Measurements from ENCODE around the gene KRTAP10-6.
"Not testable (repeated sequence)": the region's sequence is repeated elsewhere in the genome, so short reads cannot be mapped to it uniquely, and the experiment has no call there.

KRTAP10-6 gene

DNA sequence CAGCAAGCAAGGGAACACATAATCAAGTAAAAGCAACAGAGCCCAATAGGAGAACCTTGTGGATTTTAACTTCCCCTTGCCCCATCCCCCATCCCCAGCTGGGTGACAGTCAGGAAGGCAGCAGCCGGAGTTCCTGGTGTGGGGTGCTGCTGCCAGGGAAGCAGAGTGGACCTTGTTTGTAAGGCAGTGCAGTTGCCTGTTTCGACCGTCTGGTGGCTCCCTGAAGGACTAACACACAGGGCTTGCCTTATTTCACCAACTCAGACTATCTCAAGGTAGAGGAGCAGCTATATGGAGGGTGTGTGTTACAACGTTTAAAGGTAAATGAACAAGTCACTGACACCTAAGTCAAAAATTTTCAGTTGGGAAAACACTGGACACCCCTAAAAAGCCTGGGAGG, 26.2 kb upstream of the KRTAP10-6 start:
- DNase-seq (ENCODE audit: extremely low read depth in 1 of 2, low read depth in 1 of 2): no peak

GRCh38 chr21:44617071-44617501, 24.8 kb upstream of the KRTAP10-6 start:
- DNase-seq (ENCODE audit: extremely low read depth in 1 of 2, low read depth in 1 of 2): no peak

DNA sequence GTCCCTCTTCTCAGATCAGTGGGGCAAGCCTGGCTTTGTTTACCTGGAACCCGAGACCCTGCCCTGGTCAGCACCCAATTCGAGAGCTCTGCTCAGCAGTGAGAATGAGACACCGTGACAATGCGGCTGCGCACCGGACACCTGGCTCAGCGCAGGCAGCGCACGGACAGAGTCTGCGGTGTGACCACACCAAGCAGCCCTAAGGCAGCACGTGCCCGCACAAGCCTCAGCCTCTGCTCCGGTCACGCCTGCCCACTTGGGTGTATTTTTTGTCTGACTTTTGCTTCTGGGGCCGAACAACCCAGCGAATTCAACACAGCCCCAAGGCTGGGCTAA, 24.3 kb upstream of the KRTAP10-6 start:
- no peak for DNase-seq (ENCODE audit: extremely low read depth in 1 of 2, low read depth in 1 of 2)

DNA sequence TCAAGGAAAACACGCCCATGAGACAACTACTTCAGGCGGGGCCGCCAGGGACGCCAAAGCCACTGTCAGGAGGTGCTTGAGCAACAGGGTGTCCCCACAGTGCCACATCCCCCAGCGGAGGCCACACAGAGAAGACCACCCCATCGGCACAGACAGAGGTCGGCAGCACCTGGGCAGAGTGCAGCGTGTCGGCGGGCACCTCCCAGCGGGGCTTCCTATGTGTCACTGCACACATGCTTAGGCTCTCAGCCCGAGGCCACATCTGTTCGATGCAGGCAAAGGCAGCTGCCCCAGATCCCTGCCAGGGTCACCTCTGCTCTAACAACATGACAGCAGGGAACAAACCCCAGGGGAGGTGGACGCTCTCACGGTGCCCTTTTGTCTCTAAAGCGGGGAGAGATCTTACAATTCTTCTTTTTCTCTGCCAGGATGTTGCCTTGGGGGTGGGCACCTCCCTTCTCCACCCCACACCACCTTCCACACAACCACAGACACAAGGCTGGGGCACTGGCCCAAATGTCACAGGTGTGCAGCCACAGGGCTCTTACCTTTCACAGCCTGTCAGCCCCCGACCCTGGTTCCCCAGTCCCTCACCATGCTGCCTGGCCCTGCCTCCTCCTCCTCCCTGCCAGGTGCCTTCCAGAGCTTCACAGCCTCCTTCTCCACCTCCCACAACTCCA, 23.7 kb upstream of the KRTAP10-6 start:
- DNase-seq (ENCODE audit: extremely low read depth in 1 of 2, low read depth in 1 of 2): no peak

DNA sequence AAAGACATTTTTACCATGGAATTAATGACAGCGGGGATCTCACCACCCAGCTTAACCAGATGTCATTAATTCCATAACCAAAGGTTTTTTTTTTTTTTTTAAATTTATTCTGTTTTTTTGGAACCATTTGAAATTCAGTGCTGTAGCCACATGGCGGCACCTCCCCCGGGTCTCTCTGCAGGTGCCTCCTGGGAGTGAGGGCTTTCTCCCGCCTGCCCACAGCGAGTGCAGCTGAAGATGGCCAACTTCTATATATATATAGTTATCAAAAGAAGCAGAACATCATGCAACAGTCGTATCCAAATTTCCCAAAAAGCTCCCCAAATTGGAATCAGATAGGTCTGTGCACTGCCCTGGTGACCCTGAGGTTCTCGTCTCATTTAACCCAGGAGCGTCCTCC, 23.2 kb upstream of the KRTAP10-6 start:
- DNase-seq (ENCODE audit: extremely low read depth in 1 of 2, low read depth in 1 of 2): no peak

DNA sequence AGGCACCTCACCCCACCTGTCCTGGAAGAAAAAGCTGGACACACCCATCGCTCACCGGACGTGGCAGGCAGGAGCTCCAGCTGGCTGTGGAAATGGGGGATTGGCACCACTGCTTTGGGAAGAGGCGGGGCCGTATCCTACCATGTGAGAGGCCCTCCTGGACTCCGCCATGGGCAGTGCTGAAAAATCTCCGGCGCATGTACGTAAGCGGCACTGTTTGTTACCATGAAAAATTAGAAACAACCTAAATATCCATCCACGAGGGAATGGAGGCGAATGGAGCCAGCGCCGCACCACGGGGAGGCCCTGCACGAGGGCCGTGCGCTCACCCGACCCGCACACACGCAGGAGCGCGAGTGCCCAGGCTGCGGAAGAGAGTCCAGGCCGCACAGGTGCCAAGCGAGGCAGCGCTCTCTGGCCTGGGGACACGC, 22.7 kb upstream of the KRTAP10-6 start:
- DNase-seq (ENCODE audit: extremely low read depth in 1 of 2, low read depth in 1 of 2): no peak

DNA sequence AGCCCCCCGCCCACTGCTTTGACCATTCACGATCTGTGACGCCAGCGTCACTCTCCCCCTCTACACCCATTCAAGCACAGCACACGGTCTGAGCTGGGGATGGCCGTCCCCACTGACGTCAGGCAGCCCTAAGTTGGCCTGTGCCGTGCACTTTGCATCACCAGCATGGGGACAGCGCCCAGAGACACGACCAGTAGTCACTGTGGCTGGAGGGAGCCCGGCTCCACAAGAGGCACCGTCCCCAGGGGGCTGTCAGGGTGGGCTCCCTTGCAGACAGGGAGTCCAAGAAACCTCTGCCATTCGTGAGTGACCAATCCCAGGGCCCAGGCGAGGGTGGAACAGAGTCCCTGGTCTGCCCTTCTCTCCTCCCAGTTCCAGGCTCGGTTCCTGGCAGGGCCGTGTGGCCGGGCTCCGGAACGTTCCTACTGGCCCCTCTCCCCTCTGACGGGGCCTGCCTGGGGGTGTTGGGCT, 21.9 kb upstream of the KRTAP10-6 start:
- DNase-seq (ENCODE audit: extremely low read depth in 1 of 2, low read depth in 1 of 2): no peak

DNA sequence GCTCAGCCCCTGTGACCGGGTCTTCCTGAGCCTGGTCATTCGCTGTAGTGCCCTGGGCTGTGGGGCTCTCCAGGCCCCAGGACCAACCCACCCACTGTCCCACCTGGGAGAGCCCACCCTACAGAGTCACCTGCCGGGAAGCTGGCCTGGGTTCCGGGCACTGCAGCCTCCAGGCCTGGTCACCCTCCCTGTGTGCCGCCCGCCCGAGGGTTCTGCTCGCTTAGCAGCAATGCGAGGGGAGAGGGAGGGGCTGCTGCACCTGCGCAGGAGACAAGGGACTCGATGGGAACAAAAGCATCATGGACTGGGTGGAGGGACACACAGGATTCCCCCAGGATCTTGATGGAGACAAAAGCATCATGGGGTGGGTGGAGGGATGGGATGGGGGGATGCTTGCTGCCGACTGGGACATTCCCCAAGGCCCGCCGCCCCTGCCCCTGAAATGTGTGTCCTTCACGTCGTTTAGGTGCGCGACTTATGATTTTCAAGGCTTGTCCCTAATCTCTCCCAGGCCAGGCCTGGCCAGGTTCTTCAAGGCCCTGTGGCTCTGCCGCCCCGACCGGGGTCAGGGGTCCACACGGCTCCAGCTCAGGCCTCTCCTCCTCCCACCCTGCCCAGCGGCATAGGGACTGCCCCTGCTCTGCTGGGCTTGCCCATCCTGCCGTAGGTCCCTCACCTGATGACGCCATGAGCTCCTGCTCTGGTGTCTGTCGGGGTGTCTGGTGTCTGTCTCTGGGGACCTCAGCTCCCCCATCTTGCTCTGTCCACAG, 21.3 kb upstream of the KRTAP10-6 start:
- no peak for DNase-seq (ENCODE audit: extremely low read depth in 1 of 2, low read depth in 1 of 2)

- no peak for DNase-seq (ENCODE audit: extremely low read depth in 1 of 2, low read depth in 1 of 2)
Observed at GRCh38 chr21:44612669-44613229, 20.4 kb upstream of the KRTAP10-6 start.

GRCh38 chr21:44612029-44612486, 19.8 kb upstream of the KRTAP10-6 start, which contains the start of gene KRTAP10-8:
KRTAP10-8 (plus strand) TSS chr21:44612079; CDS start chr21:44612101, 22 bp downstream.
- DNase-seq (ENCODE audit: extremely low read depth in 1 of 2, low read depth in 1 of 2): no peak

GRCh38 chr21:44611551-44611950, 19.2 kb upstream of the KRTAP10-6 start:
- no peak for DNase-seq (ENCODE audit: extremely low read depth in 1 of 2, low read depth in 1 of 2)

DNA sequence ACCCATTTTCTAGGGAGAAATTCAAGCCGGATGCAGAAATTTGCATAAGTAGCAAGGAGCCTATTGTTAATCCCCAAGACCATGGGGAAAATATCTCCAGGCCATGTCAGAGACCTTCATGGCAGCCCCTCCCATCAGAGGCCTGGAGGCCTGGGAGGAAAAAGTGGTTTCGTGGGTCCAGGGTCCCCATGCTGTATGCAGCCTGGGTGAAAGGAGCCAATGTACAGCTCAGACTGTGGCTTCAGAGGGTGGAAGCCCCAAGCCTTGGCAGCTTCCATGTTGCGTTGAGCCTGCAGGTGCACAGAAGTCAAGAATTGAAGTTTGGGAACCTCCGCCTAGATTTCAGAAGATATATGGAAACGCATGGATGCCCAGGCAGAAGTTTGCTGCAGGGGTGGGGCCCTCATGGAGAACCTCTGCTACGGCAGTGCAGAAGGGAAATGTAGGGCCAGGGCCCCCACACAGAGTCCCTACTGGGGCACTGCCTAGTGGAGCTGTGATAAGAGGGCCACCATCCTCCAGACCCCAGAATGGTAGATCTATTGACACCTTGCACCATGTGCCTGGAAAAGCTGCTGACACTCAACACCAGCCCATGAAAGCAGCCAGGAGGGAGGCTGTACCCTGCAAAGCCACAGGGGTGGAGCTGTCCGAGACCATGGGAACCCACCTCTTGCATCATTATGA, 18.0 kb upstream of the KRTAP10-6 start:
- not testable (repeated sequence) for DNase-seq (ENCODE audit: extremely low read depth in 1 of 2, low read depth in 1 of 2)

- DNase-seq (ENCODE audit: extremely low read depth in 1 of 2, low read depth in 1 of 2): no peak
Observed at GRCh38 chr21:44609193-44609592, 16.9 kb upstream of the KRTAP10-6 start.

DNA sequence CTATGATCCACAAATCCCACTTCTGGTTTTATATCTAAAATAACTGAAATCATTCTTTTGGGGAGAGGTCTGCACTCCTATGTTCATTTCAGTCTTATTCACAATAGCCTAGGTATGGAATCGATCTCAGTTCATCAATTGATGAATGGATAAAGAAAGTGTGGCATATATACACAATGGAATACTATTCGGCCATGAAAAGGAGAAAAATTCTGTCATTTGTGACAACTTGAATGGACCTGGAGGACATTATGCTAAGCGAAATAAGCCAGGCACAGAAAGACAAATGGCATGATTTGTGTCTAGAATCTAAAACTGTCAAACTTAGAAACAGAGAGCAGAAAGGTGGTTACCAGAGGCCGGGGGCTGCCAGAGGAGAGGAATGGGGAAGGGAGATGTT, 14.2 kb upstream of the KRTAP10-6 start:
- no peak for DNase-seq (ENCODE audit: extremely low read depth in 1 of 2, low read depth in 1 of 2)

DNA sequence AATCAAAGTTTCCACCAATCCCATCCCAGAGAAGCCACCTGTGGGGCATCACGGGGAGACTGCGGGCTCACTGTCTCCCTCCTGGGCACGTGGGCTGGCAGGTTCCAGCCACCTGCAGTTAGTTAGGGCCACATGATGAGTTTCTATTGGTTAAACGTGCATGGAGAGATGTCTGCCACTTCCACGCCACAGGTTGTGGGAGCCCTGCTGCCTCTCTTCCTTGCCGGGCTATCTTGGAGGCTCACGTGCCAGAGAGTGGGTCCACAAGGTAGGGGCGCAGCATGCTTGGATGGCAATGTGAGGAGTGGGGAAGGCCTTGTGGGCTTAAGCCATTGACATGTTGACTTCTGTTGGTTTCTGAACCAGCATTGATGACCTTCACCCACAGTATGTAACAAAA, 11.6 kb upstream of the KRTAP10-6 start:
- DNase-seq (ENCODE audit: extremely low read depth in 1 of 2, low read depth in 1 of 2): no peak

DNA sequence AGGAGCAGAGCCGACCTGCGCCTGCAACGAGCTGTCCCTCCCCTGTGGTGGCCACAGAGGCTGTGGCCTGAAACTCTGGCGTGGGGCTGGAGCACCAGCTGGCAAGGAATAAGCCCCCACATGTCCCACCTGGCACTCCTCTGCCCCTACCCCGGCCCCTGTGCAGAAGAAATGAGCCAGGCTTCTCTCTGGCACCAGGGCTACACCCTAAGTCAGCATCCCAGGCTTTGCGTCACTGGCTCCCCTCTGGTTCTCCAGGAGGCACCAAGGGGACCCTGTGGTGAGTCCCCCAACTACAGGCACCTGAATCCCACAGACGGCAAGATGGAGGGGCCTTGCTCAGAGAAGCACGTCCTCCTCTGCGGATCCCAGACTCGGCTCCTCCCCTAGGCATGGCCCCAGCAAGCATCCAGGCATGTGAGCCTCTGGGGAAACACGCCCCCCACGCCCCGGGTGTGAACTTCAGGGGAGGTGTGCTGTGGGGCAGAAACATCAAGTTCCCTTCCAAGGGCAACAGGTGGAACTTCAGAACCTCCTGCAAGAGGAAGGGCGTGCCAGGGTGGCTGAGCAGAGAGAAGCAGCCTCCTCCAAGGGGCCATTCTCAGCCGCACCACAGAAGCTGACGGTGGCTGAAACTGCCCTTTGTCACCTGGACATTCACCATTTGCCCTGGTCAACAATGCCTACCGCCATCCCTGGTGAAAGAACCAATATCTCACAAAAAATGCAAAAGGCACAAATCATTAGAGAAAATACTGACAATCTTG, 11.0 kb upstream of the KRTAP10-6 start:
- no peak for DNase-seq (ENCODE audit: extremely low read depth in 1 of 2, low read depth in 1 of 2)

DNA sequence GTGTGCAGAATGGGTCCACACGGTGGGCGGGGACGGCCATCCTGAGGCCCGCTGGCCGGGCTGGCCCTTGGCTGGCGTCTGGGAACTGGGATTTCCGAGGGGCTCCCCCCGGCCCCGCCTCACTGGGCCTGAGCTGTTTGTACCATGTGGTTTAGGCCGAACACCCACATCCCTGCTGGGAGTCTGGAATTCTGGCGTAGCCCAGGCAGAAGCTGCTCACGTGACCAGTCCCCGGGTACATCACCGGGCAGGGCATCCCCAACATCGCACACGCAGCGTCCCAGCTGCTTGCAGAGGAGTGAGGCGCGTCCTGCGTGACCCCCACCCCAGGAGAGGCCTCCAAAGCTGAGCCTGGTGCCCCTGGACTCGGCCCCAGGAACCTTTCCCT, 10.2 kb upstream of the KRTAP10-6 start:
- no peak for DNase-seq (ENCODE audit: extremely low read depth in 1 of 2, low read depth in 1 of 2)

DNA sequence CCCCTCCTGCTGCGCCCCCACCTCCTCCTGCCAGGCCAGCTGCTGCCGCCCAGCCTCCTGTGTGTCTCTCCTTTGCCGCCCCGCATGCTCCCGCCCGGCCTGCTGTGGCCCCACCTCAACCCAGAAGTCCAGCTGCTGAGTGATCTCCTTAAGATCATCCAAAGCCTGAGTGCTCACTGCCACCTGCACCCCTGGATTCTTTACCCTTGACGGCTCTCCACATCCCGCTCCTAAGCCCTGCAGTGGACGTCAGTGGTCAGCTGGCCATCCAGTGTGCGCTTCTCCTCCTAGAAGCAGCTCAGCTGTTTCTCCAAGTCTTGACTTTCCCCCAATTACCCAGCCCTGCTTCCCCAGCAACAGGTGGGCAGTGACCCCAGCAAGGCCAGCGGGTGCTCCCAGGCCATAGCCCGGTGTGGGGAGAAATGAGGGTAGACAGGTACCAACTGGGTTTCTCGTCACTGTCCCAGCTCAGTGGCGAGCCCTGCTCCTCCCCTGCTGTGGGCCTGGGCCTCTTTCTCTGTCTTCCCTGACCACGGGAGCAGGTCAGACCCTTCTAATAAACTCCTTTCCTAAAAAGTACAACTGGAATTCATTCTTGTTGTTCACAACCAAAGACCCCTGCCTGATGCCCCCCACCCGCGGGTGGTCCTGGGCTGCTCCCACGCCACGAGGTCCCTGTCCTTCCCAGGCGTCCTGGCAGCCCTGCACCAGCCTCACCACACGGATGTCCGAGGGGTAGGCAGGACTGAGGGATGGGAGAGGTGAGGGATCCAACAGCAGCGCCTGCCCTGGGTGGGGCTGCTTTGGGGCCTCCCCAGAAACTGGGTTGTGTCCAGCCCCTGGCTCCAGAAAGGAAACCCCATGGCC, 9.5 kb upstream of the KRTAP10-6 start:
- DNase-seq (ENCODE audit: extremely low read depth in 1 of 2, low read depth in 1 of 2): no peak

DNA sequence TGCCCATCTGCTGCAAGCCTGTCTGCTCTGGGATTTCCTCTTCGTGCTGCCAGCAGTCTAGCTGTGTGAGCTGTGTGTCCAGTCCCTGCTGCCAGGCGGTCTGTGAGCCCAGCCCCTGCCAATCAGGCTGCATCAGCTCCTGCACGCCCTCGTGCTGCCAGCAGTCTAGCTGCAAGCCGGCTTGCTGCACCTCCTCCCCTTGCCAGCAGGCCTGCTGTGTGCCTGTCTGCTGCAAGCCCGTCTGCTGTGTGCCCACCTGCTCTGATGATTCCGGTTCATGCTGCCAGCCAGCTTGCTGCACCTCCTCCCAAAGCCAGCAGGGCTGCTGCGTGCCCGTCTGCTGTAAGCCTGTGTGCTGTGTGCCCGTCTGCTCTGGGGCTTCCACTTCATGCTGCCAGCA, 8.8 kb upstream of the KRTAP10-6 start:
- DNase-seq (ENCODE audit: extremely low read depth in 1 of 2, low read depth in 1 of 2): not testable (repeated sequence)

Measured in stimulated activated CD8-positive, alpha-beta memory T cell treated with anti-CD3 and anti-CD28 coated beads, Interleukin-7, amount 100 ng/mL, for 48 hours (primary cell).